GM19395 (cell line): Measurements from ENCODE around the gene PCDHA3.
"Not testable (repeated sequence)": the region's sequence is repeated elsewhere in the genome, so short reads cannot be mapped to it uniquely, and the experiment has no call there.

Source experiments
- ATAC-seq: cut with Tn5 transposase; IDR thresholded peaks from one replicate; pipeline ENCODE4 v1.9.1; 2021; ENCODE audit warnings: mild to moderate bottlenecking, moderate library complexity; ENCODE audit not compliant: unreplicated experiment

The PCDHA3 gene

DNA sequence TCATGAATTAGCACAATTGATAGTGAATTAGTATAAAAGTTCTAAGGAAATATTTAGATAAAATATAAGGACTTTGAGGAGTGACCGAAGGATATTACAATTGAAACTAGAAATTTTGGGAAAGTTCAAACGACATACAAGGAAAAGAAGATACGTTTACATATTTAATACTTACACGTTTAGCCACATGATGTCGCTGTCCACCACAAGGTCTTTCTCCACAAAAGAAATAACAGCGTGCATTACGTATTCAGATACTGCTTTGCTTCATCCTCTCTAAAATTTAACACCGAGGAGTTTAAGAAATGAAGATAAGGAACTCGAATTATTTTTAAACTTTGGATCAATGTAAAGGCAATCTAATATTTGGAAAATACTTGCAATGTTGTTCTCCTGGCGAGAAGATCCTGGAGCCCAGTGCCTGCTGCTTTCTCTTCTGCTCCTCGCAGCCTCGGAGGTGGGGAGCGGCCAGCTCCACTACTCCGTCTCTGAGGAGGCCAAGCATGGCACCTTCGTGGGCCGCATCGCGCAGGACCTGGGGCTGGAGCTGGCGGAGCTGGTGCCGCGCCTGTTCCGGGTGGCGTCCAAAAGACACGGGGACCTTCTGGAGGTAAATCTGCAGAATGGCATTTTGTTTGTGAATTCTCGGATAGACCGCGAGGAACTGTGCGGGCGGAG is at the start of gene PCDHA3:
PCDHA3 (plus strand) TSS at position 242 of the 678 bp plus-strand sequence.
- no peak for ATAC-seq

DNA sequence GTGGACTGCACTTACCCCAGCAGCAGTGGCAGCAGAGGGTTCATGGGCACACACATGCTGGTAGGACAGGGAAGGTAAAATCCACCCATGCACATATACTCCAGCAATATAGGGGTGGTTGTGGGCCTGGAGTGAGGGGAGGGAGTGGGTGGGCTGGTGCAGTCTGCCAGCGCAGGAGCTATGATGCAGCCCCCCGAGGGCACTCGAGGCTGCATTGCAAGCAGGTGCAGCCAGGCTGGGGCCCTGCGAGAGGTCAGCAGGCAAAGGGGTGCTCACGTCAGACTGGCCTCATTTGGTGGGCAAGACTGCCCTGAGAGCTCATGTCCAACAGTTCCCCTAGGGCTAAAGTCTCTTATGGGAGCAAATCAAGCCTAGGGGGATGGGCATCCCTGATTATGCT is 47.3 kb upstream of the PCDHA3 start:
- ATAC-seq = no peak

DNA sequence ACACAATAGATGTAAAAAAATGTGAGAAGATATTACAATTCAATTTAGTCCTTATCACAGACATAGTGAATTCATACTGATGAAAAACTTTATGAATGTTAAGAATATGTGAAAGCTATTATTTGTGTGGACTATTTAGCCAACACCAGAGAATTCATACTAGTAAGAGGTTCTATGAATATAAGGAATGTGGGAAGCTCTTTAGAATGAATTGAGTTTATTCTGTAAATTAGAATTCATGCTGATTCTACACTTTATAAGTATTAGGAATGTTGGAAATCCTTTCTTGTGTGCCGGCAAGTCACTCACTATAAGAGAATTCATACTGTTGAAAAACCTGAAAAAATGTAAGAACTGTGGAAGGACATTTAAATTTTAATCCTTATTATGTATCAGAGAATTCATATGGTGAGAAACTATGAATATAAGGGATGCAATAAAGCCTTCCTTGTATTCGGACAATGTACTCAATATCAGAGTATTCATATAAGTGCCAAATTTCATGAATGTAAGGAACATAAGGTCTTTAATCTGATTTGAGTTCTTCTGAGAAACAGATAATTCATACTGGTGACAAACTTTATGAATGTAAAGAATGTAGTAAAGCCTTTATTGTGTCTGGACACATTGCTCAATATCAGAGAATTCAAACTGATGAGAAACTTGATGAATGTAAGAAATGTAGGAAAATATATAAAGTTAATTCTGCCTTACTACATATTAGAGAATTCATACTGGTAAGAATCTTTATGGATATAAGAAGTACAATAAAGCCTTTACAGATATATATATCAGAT is 36.5 kb upstream of the PCDHA3 start:
- ATAC-seq = no peak

DNA sequence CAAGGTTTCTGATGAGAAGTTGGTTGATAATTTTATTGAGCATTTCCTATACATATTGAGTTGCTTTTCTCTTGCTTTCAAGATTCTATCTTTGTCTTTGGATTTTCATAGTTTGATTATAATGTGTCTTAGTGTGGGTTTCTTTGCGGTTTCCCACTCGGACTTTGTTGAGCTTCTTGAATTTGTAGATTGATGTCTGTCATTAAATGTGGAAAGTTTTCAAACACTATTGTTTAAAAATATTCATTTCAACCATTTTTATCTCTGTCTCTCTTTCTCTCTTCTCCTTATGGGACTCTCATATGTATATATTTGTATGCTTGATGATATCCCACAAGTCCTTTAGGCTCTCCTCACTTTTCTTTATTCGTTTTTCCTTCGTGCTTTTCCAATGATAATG is 33.4 kb upstream of the PCDHA3 start:
- no peak for ATAC-seq

DNA sequence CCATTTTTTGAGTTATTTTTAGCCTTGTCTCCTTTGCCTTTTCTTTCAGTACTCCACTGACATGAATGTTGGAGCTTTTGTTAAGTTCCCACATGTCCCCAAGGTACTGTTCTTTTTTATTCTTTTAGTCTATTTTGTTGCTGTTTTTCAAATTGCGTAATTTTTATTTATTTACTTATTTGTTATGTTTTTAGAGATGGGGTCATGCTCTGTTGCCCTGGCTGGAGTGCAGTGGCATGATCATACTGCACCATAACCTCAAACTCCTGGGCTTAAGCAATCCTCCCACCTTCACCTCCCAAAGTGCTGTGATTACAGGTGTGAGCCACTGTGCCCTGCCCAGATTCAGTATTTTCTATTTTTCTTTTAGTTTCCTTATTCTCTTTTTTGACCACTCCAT is 20.3 kb upstream of the PCDHA3 start:
- ATAC-seq = no peak

DNA sequence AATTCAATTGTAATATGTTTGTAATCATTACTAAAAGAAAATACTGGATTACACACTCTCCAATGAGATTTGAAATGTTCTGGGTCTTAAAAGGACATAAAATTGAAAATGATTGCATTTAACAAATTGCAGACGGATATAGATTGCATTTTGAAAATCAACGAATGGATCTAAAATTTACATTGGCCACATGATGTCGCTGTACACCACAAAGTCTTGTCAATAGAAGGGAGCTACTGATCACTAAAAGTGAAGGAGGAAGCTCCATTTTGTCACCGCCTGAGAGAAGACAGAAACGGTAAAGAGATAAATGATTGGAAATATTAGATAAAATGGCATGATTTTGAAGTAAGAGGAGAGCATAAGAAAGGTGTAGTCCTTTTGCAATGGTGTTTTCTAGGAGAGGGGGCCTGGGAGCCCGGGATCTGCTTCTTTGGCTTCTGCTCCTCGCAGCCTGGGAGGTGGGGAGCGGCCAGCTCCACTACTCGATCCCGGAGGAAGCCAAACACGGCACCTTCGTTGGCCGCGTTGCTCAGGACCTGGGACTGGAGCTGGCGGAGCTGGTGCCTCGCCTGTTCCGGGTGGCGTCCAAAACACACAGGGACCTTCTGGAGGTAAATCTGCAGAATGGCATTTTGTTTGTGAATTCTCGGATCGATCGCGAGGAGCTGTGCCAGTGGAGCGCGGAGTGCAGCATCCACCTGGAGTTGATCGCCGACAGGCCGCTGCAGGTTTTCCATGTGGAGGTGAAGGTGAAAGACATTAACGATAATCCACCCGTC is 14.8 kb upstream of the PCDHA3 start, which contains the start of gene PCDHA1:
PCDHA1 (plus strand) TSS at position 236 of the 782 bp plus-strand sequence.
- ATAC-seq = no peak

DNA sequence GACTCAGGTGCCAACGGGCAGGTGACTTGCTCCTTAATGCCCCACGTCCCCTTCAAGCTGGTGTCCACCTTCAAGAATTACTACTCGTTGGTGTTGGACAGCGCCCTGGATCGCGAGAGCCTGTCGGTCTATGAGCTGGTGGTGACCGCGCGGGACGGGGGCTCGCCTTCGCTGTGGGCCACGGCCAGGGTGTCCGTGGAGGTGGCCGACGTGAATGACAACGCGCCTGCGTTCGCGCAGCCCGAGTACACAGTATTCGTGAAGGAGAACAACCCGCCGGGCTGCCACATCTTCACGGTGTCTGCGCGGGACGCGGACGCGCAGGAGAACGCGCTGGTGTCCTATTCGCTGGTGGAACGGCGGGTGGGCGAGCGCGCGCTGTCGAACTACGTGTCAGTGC is 13.4 kb upstream of the PCDHA3 start:
- not testable (repeated sequence) for ATAC-seq

DNA sequence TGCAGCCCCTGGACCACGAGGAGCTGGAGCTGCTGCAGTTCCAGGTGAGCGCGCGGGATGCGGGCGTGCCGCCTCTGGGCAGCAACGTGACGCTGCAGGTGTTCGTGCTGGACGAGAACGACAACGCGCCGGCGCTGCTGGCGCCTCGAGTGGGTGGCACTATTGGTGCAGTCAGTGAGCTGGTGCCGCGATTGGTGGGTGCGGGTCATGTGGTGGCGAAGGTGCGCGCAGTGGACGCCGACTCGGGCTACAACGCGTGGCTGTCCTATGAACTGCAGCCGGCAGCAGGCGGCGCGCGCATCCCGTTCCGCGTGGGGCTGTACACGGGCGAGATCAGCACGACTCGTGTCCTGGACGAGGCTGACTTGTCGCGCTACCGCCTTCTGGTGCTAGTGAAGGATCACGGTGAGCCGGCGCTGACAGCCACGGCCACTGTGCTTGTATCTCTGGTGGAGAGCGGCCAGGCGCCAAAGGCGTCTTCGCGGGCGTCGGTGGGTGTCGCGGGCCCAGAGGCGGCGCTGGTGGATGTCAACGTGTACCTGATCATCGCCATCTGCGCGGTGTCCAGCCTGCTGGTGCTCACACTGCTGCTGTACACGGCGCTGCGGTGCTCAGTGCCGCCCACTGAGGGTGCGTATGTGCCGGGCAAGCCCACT is 12.9 kb upstream of the PCDHA3 start:
- not testable (repeated sequence) for ATAC-seq

DNA sequence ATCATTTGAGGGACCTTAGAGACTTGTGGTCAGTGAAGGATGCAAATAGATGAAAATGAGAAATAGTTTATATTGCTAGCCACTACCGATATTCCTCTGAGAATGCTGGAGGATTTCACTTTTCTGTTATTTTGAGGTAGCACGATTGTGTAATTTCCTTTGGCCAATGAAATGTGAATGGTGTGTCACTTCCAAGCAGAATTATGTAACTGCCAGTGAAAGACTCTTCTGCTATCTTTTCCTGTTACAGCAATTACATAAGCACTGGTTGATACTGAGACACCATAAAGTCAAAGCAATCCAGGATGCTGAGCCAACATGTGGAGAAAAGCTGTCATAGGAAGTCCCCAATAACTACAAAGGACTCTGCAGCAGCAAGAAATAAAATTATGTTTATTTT is 9.8 kb upstream of the PCDHA3 start:
- no peak for ATAC-seq

DNA sequence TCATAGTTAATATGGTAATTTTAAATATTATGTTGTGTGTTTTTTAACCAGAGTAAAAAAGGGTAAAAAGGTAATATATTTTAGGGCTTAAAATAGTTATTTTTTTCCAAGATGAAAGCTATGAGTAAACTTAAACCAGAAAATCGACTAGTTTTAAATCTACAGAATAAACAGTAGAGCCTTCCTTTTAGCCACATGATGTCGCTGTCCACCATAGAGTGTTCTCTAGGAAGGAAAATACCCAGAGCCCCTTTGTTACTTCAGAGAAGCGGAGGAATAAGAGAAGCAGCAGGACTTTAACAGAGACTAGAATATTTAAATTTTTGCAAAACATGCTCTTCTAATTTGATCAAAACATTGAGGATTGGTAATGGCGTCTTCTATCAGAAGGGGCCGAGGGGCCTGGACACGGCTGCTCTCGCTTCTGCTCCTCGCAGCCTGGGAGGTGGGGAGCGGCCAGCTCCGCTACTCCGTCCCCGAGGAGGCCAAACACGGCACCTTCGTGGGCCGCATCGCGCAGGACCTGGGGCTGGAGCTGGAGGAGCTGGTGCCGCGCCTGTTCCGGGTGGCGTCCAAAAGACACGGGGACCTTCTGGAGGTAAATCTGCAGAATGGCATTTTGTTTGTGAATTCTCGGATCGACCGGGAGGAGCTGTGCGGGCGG is 6.1 kb upstream of the PCDHA3 start, which contains the start of gene PCDHA2:
PCDHA2 (plus strand) TSS at position 258 of the 664 bp plus-strand sequence.
- no peak for ATAC-seq

DNA sequence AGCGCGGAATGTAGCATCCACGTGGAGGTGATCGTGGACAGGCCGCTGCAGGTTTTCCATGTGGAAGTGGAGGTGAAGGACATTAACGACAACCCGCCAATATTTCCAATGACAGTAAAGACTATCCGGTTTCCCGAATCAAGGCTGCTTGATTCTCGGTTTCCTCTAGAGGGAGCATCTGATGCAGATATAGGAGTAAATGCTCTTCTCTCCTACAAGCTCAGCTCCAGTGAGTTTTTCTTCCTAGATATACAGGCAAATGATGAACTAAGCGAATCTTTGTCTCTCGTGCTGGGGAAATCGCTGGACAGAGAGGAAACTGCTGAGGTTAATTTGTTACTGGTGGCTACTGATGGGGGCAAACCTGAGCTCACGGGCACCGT is 5.6 kb upstream of the PCDHA3 start:
- ATAC-seq = no peak

DNA sequence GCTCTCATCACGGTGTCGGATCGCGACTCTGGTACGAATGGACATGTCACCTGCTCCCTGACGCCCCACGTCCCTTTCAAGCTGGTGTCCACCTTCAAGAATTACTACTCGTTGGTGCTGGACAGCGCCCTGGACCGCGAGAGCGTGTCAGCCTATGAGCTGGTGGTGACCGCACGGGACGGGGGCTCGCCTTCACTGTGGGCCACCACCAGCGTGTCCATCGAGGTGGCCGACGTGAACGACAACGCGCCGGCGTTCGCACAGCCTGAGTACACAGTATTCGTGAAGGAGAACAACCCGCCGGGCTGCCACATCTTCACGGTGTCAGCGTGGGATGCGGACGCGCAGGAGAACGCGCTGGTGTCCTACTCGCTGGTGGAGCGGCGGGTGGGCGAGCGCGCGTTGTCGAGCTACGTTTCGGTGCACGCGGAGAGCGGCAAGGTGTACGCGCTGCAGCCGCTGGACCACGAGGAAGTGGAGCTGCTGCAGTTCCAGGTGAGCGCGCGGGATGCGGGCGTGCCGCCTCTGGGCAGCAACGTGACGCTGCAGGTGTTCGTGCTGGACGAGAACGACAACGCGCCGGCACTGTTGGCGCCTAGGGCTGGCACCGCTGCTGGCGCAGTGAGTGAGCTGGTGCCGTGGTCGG is 4.7 kb upstream of the PCDHA3 start:
- ATAC-seq = not testable (repeated sequence)

DNA sequence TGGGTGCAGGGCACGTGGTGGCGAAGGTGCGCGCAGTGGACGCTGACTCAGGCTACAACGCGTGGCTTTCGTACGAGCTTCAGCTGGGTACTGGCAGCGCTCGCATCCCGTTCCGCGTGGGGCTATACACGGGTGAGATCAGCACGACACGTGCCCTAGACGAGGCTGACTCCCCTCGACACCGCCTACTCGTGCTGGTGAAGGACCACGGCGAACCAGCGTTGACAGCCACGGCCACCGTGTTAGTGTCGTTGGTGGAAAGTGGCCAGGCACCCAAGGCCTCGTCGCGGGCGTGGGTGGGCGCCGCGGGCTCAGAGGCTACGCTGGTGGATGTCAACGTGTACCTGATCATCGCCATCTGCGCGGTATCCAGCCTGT is 4.2 kb upstream of the PCDHA3 start:
- ATAC-seq = no peak

DNA sequence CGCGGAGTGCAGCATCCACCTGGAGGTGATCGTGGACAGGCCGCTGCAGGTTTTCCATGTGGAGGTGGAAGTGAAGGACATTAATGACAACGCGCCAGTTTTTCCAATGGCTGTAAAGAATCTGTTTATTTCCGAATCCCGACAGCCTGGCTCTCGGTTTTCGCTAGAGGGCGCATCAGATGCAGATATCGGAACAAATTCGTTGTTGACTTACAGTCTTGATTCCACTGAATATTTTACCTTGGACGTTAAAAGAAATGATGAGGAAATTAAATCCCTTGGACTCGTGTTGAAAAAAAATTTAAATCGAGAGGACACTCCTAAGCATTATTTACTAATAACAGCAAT is 611 bp downstream of the PCDHA3 start:
- ATAC-seq = no peak

DNA sequence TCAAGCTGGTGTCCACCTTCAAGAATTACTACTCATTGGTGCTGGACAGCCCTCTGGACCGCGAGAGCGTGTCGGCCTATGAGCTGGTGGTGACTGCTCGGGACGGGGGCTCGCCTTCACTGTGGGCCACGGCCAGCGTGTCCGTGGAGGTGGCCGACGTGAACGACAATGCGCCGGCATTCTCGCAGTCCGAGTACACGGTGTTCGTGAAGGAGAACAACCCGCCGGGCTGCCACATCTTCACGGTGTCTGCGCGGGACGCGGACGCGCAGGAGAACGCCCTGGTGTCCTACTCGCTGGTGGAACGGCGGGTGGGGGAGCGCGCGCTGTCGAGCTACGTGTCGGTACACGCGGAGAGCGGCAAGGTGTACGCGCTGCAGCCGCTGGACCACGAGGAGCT is 1.5 kb downstream of the PCDHA3 start:
- ATAC-seq = not testable (repeated sequence)

DNA sequence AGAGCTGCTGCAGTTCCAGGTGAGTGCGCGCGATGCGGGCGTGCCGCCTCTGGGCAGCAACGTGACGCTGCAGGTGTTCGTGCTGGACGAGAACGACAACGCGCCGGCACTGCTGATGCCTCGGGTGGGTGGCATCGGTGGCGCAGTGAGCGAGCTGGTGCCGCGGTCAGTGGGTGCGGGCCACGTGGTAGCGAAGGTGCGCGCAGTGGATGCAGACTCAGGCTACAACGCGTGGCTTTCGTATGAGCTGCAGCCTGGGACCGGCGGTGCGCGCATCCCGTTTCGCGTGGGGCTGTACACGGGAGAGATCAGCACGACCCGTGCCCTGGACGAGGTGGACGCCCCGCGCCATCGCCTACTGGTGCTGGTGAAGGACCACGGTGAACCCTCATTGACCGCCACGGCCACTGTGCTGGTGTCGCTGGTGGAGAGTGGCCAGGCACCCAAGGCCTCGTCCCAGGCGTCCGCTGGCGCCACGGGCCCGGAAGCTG is 2.0 kb downstream of the PCDHA3 start:
- no peak for ATAC-seq

DNA sequence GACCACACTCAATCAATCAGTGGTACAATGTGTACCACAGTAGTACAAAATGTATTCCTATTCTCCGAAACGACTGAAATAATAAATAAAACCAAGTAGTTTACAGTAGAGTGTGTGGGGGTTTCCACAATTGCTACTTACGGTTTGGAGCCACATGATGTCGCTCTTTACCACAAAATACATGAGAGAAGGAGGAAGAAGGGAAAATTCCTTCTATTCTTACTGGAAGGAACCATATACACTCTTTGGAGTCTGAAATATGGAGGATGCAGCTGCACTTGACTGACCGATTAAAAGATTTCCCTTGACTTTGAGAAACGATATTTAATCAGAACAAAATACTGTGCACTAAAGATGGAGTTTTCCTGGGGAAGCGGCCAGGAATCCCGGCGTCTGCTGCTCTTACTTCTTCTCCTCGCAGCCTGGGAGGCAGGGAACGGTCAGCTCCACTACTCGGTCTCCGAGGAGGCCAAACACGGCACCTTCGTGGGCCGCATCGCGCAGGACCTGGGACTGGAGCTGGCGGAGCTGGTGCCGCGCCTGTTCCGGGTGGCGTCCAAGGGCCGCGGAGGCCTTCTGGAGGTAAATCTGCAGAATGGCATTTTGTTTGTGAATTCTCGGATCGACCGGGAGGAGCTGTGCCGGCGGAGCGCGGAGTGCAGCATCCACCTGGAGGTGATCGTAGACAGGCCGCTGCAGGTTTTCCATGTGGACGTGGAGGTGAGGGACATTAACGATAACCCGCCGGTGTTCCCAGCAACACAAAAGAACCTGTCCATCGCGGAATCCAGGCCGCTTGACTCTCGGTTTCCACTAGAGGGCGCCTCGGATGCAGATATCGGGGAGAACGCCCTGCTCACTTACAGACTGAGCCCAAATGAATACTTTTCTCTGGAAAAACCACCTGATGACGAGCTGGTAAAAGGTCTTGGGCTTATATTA is 6.2 kb downstream of the PCDHA3 start, which contains the start of gene PCDHA4:
PCDHA4 (plus strand) TSS at position 235 of the 942 bp plus-strand sequence.
- no peak for ATAC-seq

DNA sequence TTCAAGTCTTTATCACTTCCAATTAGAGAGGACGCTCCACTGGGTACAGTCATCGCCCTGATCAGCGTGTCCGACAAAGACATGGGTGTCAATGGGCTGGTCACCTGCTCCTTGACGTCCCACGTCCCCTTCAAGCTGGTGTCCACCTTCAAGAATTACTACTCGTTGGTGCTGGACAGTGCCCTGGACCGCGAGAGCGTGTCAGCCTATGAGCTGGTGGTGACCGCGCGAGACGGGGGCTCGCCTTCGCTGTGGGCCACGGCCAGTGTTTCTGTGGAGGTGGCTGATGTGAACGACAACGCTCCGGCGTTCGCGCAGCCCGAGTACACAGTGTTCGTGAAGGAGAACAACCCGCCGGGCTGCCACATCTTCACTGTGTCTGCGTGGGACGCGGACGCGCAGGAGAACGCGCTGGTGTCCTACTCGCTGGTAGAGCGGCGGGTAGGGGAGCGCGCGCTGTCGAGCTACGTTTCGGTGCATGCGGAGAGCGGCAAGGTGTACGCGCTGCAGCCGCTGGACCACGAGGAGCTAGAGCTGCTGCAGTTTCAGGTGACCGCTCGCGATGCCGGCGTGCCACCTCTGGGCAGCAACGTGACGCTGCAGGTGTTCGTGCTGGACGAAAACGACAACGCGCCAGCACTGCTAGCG is 7.5 kb downstream of the PCDHA3 start:
- ATAC-seq = not testable (repeated sequence)
